HG02588 (cell line): ENCODE measurements around the gene ATP8B1.
A peak's percentile ranks its signal among the peaks of the same experiment; 100 is the strongest.

ENCODE experiments used
- ATAC-seq: cut with Tn5 transposase; IDR thresholded peaks from one replicate; pipeline ENCODE4 v1.9.1; 2021; ENCODE audit warnings: mild to moderate bottlenecking, moderate library complexity; ENCODE audit not compliant: unreplicated experiment

ATP8B1 gene

GRCh38 chr18:57631697-57632096, 171.4 kb downstream of the ATP8B1 start:
- ATAC-seq, result no peak

GRCh38 chr18:57630754-57631595, 172.1 kb downstream of the ATP8B1 start:
- no peak for ATAC-seq

- ATAC-seq, result peak; percentile 93
Measured at GRCh38 chr18:57630002-57630753, 172.9 kb downstream of the ATP8B1 start.

- no peak for ATAC-seq
Measured at GRCh38 chr18:57629422-57629821, 173.7 kb downstream of the ATP8B1 start.

DNA sequence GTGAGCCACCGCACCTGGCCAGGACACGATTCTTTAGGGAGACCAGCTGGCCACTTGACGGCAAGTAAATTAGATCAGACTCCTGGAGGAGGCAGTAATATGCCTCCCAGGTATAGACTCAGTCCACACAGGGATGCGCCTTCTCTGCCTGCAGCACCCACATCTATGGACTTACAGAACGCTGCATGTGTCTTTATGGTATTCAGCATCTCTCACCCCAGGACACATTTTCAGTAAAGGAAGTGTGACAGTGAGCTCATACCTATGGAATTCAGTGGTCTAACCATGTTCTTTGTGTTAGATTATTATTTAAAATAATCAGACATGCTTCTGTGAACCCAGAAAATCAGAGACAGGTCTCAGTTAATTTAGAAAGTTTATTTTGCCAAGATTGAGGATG, 175.6 kb downstream of the ATP8B1 start:
- ATAC-seq, result no peak

GRCh38 chr18:57624988-57625387, 178.1 kb downstream of the ATP8B1 start:
- no peak for ATAC-seq

GRCh38 chr18:57621246-57621604, 181.9 kb downstream of the ATP8B1 start:
- peak; percentile 12 for ATAC-seq

- ATAC-seq, result no peak
Measured at GRCh38 chr18:57619876-57620275, 183.2 kb downstream of the ATP8B1 start.

DNA sequence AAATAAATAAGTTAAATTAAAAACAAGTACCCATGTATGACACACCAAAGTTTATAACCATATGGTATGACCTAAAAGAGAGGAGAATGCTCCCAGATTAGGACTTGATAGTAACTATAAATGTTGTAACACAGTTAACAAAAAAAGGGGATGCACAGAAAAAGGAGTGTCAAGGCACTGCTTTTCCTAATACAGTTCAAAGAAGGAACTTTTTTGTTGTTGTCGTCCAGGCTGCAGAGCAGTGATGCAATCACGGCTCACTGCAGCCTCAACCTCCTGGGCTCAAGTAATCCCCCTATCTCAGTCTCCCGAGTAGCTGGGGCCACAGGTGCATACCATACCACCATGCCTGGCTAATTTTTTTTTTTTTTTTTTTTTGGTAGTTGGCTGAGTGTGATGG, 184.2 kb downstream of the ATP8B1 start:
- ATAC-seq, result no peak

- ATAC-seq, result no peak
Measured at GRCh38 chr18:57603871-57604270, 199.2 kb downstream of the ATP8B1 start.
